OCI-LY7 (cell line): ENCODE results near the gene SPOCK1.

Experiments
- CTCF ChIP-seq: fragments of 200-600 bp; sonication (generic); conservative IDR thresholded peaks from 2 replicates; pipeline ENCODE4 v1.5.1; 2014; ENCODE audit warnings: mild to moderate bottlenecking, antibody characterized with exemption, low read length, moderate library complexity, mixed read lengths
- EZH2phosphoT487 ChIP-seq: fragments of 200-600 bp; sonication (generic); IDR thresholded peaks from 2 replicates; pipeline ENCODE4 v1.6.1; 2018; ENCODE audit warnings: low read depth, borderline replicate concordance, mild to moderate bottlenecking, mixed run types, antibody characterized with exemption, low read length, moderate library complexity, mixed read lengths

GRCh38 chr5:137182576-137182975 is 316.6 kb downstream of the SPOCK1 start:
- TF ChIP-seq CTCF, result no peak
- TF ChIP-seq EZH2phosphoT487, result no peak
